HG02884 (cell line): ENCODE results near the gene ZC3H6.
"Not testable (repeated sequence)": the region's sequence is repeated elsewhere in the genome, so short reads cannot be mapped to it uniquely, and the experiment has no call there.

ENCODE experiments used
- ATAC-seq: cut with Tn5 transposase; IDR thresholded peaks from one replicate; pipeline ENCODE4 v1.9.1; 2021; ENCODE audit warnings: mild to moderate bottlenecking, moderate library complexity; ENCODE audit not compliant: unreplicated experiment

ZC3H6 gene

DNA sequence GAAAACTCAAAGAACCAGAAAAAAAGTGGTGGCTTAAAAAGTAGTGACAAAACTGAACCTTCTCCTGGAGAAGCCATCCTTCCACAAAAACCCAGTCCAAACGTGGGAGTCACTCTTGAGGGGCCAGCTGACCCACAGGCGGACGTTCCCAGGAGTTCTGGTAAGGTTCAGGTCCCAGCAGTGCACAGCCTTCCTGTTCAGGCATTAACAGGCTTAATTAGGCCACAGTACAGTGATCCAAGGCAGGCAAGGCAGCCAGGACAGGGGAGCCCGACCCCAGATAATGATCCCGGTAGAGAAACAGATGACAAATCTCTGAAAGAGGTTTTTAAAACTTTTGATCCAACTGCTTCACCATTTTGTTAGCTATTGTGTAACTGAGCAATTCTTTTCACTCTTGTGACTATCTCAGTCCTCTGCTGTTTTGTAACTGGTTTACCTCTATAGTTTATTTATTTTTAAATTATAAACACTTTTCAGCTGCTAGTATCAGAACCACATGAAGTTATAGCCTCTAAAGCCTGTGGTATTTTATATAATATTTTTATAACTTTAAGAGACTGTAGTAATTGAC lies 56.8 kb downstream of the ZC3H6 start:
- no peak for ATAC-seq

DNA sequence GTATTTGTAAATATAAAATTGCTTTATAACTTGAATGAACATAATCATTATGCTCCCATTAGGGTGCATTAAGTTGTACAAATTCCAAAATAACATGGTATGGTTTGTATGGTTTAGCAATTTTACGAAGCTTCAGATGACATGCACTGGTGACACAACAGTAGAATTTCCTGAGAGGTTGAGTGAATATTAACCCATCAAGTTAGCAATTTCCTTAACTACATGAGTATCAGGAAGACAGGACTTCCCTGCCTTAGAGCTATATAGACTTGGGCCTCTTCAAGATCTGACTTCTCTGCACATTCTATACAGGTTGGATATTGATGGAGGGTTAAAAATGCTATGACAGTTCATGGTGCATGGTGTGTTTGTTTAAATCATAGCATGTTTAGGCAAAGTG lies 60.2 kb downstream of the ZC3H6 start:
- no peak for ATAC-seq

DNA sequence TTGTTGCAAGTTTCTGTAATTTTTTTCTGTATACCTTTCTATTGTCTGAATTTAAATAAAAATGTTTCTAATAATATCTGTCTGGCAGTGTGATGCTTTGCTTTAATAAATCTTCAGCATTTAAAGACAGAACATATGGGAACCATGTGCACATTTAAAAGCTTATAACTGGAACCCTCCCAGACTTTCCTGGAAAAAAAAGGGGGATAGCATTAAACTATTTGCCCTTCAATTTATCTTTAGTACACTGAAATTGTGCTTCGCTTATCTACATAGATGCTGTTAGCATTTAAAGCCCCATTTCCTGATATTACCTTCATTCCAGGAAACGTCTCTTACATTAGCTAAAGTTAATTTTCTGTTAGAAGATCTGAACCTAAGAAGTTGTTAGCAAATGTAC lies 64.6 kb downstream of the ZC3H6 start:
- no peak for ATAC-seq

DNA sequence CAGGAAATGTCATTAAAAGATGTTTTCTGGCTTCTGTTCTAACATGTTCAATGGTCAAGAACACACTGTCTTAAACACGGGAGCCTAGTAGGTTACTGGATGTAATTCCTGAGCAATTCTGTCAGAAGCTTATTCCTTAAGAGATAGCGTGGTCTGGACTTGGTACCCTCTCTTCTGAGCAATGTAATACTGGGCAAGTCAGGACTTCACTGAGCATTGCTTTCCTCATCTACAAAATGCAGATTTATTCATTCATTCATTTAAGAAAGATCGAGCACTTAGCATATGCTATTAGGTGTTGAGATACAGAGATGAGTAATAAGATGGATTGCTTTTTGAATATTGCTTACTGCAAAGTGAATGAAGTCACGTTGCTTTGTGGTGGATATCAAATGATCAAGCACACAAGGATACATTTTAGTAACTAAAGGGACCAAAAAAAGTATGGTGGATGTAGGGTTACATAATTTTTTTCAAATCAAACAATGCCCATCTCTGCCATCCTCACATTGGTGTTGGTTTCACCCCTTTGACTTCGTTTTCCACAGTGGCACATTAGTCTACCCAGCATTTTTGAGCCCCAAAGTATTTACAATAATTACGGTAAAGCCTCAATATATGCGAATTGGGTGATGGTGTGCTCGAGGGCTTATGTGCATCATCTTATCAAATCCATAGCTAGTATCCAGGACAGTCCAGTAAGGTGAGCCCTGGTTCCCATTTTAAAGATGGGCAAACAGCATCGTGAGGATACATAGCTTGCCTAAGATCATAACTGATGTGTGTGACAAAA lies 65.3 kb downstream of the ZC3H6 start:
- ATAC-seq: no peak

DNA sequence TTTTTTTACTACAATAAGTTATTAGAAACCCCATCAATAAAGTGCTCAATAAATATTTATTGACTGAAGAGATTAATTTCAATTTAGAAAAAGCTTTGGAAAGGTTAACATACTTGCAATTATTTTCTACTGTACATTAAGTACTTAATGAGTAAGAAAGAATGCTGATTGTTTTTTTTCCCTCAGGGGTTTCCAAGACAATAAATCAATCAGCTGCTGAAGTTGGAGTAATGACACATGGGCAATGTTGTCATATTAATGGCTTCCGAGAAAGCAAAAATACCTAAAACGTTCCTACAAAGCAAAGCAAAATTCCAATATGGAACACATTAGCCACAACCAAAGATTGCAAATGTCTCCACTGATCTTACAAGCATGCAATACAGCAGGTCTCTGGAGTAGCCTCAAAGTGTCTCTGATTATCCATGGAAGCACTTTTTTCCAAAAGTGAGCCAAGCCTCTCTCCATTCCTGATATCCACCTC lies 66.7 kb downstream of the ZC3H6 start:
- ATAC-seq: no peak

DNA sequence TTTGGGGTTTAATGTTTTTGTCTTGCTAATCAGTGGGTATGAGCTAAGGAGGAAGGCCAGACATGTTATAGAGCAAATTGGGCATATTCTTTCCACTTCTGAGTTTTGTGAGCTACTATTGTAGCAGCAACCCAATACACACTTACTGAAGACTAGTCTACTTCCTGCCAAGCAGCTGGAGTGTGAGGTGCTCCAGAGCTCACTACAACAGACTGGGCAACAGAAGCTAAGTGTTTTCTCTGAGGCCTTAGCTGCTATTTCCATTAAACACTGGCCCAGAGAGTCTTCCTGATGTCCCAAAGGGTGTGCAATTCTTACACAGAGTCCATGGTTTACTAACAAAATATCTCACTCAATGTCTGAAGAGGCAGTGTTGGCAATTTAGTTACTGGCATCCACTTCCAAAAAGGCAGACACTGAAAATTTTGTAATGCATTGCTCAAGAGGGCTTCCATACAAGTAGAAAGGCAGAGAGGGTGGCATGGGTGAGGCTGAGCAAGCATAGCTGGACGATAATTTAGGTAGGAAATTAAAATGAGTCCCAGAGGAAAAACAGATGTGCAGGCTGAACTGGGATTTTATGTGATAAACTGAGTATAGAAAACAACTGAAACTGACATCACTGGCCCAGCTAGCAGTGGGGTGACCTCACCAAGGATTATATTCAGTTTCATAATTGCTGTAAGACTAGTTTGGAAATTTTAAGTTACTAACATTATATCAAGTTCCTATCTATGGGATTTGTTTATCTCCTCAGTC lies 68.6 kb downstream of the ZC3H6 start:
- no peak for ATAC-seq

DNA sequence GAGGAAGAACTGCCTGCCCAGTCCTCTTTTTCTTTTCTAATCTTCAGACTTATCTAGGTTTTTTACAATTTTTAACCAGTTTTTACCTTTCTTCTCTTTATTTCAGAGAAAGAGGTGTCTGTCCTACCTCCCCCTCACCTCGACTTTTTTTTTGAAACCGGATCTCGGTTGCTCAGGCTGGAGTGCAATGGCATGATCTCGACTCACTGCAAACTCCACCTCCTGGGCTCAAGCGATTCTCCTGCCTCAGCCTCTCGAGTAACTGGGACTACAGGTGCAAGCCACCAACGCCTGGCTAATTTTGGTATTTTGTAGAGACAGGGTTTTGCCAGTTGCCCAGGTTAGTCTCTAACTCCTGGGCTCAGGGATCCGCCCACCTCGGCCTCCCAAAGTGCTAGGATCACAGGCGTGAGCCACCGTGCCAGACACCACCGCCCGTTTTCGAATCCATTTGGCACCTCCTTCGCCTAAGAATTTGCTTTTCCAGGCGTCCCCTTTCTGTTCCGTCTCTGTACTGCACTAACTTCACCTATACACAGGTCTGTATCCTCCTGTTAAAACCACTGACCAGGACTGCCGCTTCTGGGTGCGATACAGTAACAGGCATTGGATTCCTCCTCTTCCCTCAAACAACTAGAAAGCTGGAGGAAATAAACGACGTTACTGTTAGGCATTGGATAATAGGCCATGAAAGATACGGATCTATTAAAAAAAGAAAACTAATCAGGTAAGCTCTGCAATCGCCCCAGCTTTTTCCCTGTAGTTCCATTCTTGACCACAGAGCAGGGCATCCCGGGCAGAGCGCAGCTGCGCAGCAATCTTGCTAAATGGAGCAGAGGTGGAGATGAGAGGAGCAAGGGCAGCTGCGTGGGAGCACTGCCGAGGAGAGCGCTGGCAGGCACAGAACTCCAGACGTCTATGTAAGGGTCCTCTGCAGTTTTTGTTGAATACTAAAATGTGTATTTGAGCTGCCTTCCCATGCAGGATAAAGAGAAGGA lies 69.9 kb downstream of the ZC3H6 start:
- ATAC-seq: no peak

DNA sequence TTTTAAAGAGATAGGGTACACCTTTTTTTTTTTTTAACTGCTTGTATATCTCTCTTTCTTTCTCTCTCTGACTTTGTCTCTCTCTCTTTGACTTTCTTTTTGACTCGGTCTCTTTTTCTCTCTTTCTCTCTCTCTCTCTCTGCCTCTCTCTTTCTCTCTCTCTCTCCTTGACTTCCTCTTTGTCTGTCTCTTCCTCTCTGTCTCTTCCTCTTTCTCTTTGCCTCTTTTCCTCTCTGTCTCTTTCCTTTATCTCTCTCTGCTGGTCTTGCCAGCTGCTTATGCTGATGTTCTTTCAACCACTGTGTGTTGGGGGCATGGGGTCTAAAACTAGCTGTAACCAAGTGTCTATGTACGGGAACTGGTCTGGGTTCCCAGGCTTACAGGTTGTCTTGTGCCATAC lies 76.9 kb downstream of the ZC3H6 start:
- ATAC-seq: not testable (repeated sequence)

DNA sequence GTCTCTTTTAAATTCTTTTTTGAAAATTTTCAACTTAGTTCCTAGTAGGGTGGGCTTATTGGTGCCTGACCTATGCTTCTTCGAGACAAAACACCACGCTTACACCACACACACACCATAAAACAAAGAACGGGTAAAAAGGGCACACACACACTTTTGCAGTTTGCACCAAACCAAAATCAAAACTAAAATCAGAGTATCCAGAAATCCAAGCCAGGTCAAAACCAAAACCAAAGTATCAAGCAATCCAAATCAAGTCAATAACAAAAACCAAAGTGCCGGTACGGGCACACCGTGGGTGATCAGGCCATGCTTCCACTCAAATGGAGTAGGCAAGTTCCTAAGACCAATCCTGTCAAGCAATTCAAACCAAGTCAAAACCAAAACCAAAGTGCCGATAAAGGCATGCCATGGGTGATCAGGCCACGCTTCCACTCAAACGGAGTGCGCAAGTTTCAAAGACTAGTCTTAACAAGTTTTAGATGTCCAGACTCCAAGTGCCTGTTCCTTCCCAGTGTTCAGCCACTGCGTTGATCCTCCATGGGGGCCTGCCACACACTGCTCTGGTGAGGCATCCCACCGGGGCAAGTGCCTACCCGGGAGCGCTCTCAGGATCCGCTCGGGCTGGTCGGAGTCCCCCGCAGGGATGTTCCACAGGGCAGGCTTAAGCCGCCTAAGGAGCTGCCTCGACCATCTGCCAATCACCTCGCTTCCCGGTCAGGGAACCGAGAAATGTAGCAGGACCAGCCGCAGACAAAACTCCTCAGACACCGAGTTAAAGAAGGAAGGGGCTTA lies 77.6 kb downstream of the ZC3H6 start:
- ATAC-seq: not testable (repeated sequence)

DNA sequence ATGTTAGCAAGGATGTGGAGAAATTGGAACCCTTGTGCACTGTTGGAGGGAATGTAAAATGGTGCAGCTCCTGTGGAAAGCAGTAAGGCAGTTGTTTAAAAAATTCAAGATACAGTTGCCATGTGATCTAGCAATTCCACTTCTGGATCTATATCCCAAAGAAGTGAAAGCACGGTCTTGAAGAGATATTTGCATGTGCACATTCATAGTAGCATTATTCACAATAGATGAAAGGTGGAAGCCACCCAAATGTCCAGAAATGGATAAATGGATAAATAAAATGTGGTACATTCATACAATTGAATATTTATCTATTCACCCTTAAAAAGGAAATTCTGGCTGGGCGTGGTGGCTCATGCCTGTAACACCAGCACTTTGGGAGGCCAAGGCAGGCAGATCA lies 78.9 kb downstream of the ZC3H6 start:
- ATAC-seq: not testable (repeated sequence)

DNA sequence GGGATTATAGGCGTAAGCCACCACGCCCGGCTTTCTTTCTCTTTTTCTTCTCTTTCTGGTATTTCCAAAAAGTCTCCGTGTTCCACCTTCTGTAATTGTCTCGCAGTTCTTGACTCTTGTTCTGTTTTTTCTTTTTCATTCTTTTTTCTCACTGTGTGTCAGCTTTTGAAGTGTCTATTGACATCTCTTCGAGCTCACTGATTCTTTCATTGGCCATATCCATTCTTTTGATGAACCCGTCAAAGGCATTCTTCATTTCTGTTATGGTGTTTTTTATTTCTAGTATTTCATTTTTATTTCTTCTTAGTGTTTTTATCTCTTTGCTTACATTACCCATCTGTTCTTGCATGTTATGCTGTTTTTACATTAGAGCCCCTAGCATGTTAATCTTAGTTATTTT lies 84.7 kb downstream of the ZC3H6 start:
- ATAC-seq: not testable (repeated sequence)
